A204.1 (cell line): ENCODE measurements around the gene FAM83G.

Source experiments
- FAIRE-seq: peaks from 2 replicates; lab custom pipeline; 2012; peaks lifted over from hg19 to GRCh38; lab: Jason Lieb, UNC

The FAM83G gene

GRCh38 chr17:18987862-18988545 lies 16.6 kb downstream of the FAM83G start:
- FAIRE-seq, result no peak

- no peak for FAIRE-seq
These were observed 17.3 kb downstream of the FAM83G start for GRCh38 chr17:18987230-18987610.

- FAIRE-seq, result no peak
These were observed 17.9 kb downstream of the FAM83G start for GRCh38 chr17:18986541-18987229.

GRCh38 chr17:18985475-18985874 lies 19.1 kb downstream of the FAM83G start:
- no peak for FAIRE-seq

- FAIRE-seq, result no peak
These were observed 20.1 kb downstream of the FAM83G start for GRCh38 chr17:18984273-18985114.

- FAIRE-seq, result no peak
These were observed 22.7 kb downstream of the FAM83G start for GRCh38 chr17:18981642-18982424.

- no peak for FAIRE-seq
These were observed 23.3 kb downstream of the FAM83G start for GRCh38 chr17:18981335-18981641.

- FAIRE-seq, result no peak
These were observed 23.8 kb downstream of the FAM83G start for GRCh38 chr17:18980682-18981334.

- FAIRE-seq, result no peak
These were observed 25.9 kb downstream of the FAM83G start for GRCh38 chr17:18978655-18979054.

GRCh38 chr17:18978050-18978449 lies 26.5 kb downstream of the FAM83G start:
- no peak for FAIRE-seq

- FAIRE-seq, result no peak
These were observed 26.9 kb downstream of the FAM83G start for GRCh38 chr17:18977646-18978045.

- no peak for FAIRE-seq
These were observed 27.5 kb downstream of the FAM83G start for GRCh38 chr17:18977021-18977420.

GRCh38 chr17:18976201-18976600 lies 28.4 kb downstream of the FAM83G start:
- no peak for FAIRE-seq

- FAIRE-seq, result no peak
These were observed 29.0 kb downstream of the FAM83G start for GRCh38 chr17:18975597-18975996.

GRCh38 chr17:18974407-18975149 lies 30.0 kb downstream of the FAM83G start:
- no peak for FAIRE-seq

- no peak for FAIRE-seq
These were observed 32.8 kb downstream of the FAM83G start for GRCh38 chr17:18971801-18972200.

GRCh38 chr17:18970582-18971480 lies 33.7 kb downstream of the FAM83G start:
- no peak for FAIRE-seq

GRCh38 chr17:18968945-18969887 lies 35.3 kb downstream of the FAM83G start:
- FAIRE-seq, result no peak

GRCh38 chr17:18968345-18968744 lies 36.2 kb downstream of the FAM83G start:
- FAIRE-seq, result no peak
